Measurements from ENCODE around the gene NCF2. TPM values are rescaled to one million over a fixed set of nuclear protein-coding genes. Genes with fewer than 3 reads are reported as not detected.

NCF2 gene
- total and polyA plus RNA-seq, 2 donors (not counting 1 experiment from before 2014, with no cell fraction given), result 0.43 to 2.6 TPM

- Histone ChIP-seq H3K9ac (ENCODE audit: insufficient read depth, low read length) (no peak overlapping the region), H4K20me1 (ENCODE audit: control insufficient read depth, extremely low read depth, insufficient read depth, low read length) (no peaks in the 10 kb centered on the region), H3K4me3 (replicated peaks in 1 of 4; ENCODE audit: control extremely low read depth in 1 of 4, insufficient read depth in 1 of 4, low read depth in 3 of 4, low read length in 4 of 4) (no peak overlapping the region), H3K4me1 (ENCODE audit: control insufficient read depth, extremely low read depth, insufficient read depth, low read length) (no peaks in the 10 kb centered on the region), H3K27me3 (ENCODE audit: control insufficient read depth, insufficient read depth, low read length) (no peaks in the 10 kb centered on the region), H3K79me2 (ENCODE audit: control insufficient read depth, insufficient read depth, low read length) (no peaks in the 10 kb centered on the region), H3K36me3 (ENCODE audit: control insufficient read depth, insufficient read depth, low read length) (peaks cover 5% of the 10 kb centered on the region), H2AFZ (ENCODE audit: low read length) (no peak overlapping the region), H3K9me3 (ENCODE audit: control insufficient read depth, insufficient read depth, low read depth, low read length) (no peaks in the 10 kb centered on the region), H3K27ac (ENCODE audit: insufficient read depth, low read length) (no peak overlapping the region), H3K4me2 (ENCODE audit: extremely low read depth, insufficient read depth, low read length) (no peak overlapping the region)
- no peak for TF ChIP-seq EZH2 (IDR thresholded peaks at IDR 0.05; ENCODE audit: low read length, missing control alignments)
- TF ChIP-seq, protein P1, sequence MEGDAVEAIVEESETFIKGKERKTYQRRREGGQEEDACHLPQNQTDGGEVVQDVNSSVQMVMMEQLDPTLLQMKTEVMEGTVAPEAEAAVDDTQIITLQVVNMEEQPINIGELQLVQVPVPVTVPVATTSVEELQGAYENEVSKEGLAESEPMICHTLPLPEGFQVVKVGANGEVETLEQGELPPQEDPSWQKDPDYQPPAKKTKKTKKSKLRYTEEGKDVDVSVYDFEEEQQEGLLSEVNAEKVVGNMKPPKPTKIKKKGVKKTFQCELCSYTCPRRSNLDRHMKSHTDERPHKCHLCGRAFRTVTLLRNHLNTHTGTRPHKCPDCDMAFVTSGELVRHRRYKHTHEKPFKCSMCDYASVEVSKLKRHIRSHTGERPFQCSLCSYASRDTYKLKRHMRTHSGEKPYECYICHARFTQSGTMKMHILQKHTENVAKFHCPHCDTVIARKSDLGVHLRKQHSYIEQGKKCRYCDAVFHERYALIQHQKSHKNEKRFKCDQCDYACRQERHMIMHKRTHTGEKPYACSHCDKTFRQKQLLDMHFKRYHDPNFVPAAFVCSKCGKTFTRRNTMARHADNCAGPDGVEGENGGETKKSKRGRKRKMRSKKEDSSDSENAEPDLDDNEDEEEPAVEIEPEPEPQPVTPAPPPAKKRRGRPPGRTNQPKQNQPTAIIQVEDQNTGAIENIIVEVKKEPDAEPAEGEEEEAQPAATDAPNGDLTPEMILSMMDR (conservative IDR thresholded peaks at IDR 0.05 in 1 of 2, IDR thresholded peaks at IDR 0.05 in 1 of 2; ENCODE audit: low read depth in 1 of 2, low read length in 2 of 2), result no peak
- DNase-seq (ENCODE audit: low read depth in 2 of 2), result no peak
These were observed 35.7 kb downstream of the NCF2 start for GRCh38 chr1:183554577-183554976.

DNA sequence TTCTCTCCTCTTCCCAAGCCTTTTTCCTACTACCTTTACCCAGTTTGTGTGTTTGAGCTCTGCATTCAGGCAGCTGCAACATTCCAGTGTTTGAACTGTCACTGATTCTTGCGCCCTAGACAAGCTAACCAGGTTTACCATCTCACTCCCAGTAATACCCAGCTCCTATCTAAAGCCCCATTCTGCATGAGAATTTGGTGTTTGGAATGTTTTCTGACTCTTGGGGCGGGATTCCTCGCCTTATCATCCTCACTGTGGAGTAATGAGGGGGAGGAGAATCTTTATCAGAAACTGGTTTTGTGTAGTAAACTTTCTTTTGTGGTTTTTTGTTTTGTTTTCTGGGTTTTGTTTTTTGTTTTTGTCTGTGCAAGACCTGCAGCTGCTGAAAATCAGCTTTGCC is 36.5 kb downstream of the NCF2 start:
- Histone ChIP-seq H3K9me3 (ENCODE audit: control insufficient read depth, insufficient read depth, low read depth, low read length) (no peaks in the 10 kb centered on the region), H3K9ac (ENCODE audit: insufficient read depth, low read length) (no peak overlapping the region), H3K79me2 (ENCODE audit: control insufficient read depth, insufficient read depth, low read length) (no peaks in the 10 kb centered on the region), H3K4me1 (ENCODE audit: control insufficient read depth, extremely low read depth, insufficient read depth, low read length) (no peaks in the 10 kb centered on the region), H3K4me3 (replicated peaks in 1 of 4; ENCODE audit: control extremely low read depth in 1 of 4, insufficient read depth in 1 of 4, low read depth in 3 of 4, low read length in 4 of 4) (no peak overlapping the region), H2AFZ (ENCODE audit: low read length) (no peak overlapping the region), H3K27ac (ENCODE audit: insufficient read depth, low read length) (no peak overlapping the region), H3K4me2 (ENCODE audit: extremely low read depth, insufficient read depth, low read length) (no peak overlapping the region), H3K36me3 (ENCODE audit: control insufficient read depth, insufficient read depth, low read length) (peaks cover 5% of the 10 kb centered on the region), H4K20me1 (ENCODE audit: control insufficient read depth, extremely low read depth, insufficient read depth, low read length) (no peaks in the 10 kb centered on the region), H3K27me3 (ENCODE audit: control insufficient read depth, insufficient read depth, low read length) (no peaks in the 10 kb centered on the region)
- TF ChIP-seq, protein P1 (conservative IDR thresholded peaks at IDR 0.05 in 1 of 2, IDR thresholded peaks at IDR 0.05 in 1 of 2; ENCODE audit: low read depth in 1 of 2, low read length in 2 of 2), result no peak
- TF ChIP-seq EZH2 (IDR thresholded peaks at IDR 0.05; ENCODE audit: low read length, missing control alignments), result no peak
- DNase-seq (ENCODE audit: low read depth in 2 of 2), result no peak

- peaks cover 5% of the 10 kb centered on the region for H3K36me3 ChIP-seq (ENCODE audit: control insufficient read depth, insufficient read depth, low read length)
- H3K9ac ChIP-seq (ENCODE audit: insufficient read depth, low read length), result no peak overlapping the region
- H4K20me1 ChIP-seq (ENCODE audit: control insufficient read depth, extremely low read depth, insufficient read depth, low read length), result no peaks in the 10 kb centered on the region
- no peaks in the 10 kb centered on the region for H3K79me2 ChIP-seq (ENCODE audit: control insufficient read depth, insufficient read depth, low read length)
- no peak overlapping the region for H2AFZ ChIP-seq (ENCODE audit: low read length)
- no peak for DNase-seq (ENCODE audit: low read depth in 2 of 2)
- H3K9me3 ChIP-seq (ENCODE audit: control insufficient read depth, insufficient read depth, low read depth, low read length), result no peaks in the 10 kb centered on the region
- H3K4me2 ChIP-seq (ENCODE audit: extremely low read depth, insufficient read depth, low read length), result no peak overlapping the region
- H3K27ac ChIP-seq (ENCODE audit: insufficient read depth, low read length), result no peak overlapping the region
- no peaks in the 10 kb centered on the region for H3K4me1 ChIP-seq (ENCODE audit: control insufficient read depth, extremely low read depth, insufficient read depth, low read length)
- H3K4me3 ChIP-seq (replicated peaks in 1 of 4; ENCODE audit: control extremely low read depth in 1 of 4, insufficient read depth in 1 of 4, low read depth in 3 of 4, low read length in 4 of 4), result no peak overlapping the region
- TF ChIP-seq, protein P1 (conservative IDR thresholded peaks at IDR 0.05 in 1 of 2, IDR thresholded peaks at IDR 0.05 in 1 of 2; ENCODE audit: low read depth in 1 of 2, low read length in 2 of 2), result no peak
- no peak for TF ChIP-seq EZH2 (IDR thresholded peaks at IDR 0.05; ENCODE audit: low read length, missing control alignments)
- H3K27me3 ChIP-seq (ENCODE audit: control insufficient read depth, insufficient read depth, low read length), result no peaks in the 10 kb centered on the region
These were observed 36.9 kb downstream of the NCF2 start for GRCh38 chr1:183553331-183553730.

Data from fibroblast of lung (primary cell).